T follicular helper cell (primary cell): ENCODE data around the gene MPV17L.
"Not testable (repeated sequence)": the region's sequence is repeated elsewhere in the genome, so short reads cannot be mapped to it uniquely, and the experiment has no call there.

Experiments used
- DNase-seq: peaks from one replicate; pipeline ENCODE4 v3.0.0-alpha.2; 2020; ENCODE audit warnings: low read depth

Gene MPV17L

DNA sequence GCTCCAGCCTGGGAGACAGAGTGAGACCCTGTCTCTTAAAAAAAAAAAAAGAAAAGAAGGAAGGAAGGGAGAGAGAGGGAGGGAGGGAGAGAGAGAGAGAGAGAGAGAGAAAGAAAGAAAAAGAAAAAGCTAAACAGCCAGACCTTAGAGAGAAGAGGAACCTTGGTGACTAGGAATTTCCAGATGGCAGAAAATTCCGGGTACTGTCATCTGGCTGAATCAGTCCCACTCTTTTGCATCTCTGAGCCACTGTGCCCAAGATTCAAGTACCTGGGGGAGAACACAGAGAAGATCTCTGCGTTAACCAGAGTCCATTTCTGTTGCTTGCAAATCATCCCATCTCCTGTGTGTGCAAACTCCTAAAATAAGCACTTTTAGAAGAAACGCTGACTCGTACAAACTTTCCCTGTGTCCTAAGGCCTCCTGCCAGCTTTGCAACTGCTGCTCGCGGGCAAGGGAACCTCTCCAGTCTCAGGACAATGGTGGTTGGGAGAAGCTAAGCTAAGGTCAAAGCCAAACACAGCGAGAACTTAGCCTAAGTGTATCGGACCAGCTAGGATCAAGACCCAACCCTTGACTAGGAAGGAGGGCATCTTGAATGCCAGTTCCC, 56.8 kb downstream of the MPV17L start:
- DNase-seq: no peak

DNA sequence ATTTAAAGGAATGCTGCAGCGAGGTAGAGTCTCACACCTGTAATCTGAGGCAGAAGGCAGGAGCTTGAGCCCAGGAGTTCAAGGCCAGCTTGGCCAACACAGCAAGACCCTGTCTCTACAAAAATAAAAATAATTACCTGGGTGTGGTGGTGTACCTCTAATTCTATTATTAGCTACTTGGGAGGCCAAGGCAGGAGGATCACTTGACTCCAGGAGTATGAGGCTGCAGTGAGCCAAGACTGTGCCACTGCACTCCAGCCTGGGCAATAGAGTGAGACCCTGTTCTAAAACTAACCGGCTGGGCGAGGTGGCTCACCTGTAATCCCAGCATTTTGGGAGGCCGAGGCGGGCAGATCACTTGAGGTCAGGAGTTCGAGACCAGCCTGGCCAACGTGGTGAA, 57.7 kb downstream of the MPV17L start:
- DNase-seq: not testable (repeated sequence)

DNA sequence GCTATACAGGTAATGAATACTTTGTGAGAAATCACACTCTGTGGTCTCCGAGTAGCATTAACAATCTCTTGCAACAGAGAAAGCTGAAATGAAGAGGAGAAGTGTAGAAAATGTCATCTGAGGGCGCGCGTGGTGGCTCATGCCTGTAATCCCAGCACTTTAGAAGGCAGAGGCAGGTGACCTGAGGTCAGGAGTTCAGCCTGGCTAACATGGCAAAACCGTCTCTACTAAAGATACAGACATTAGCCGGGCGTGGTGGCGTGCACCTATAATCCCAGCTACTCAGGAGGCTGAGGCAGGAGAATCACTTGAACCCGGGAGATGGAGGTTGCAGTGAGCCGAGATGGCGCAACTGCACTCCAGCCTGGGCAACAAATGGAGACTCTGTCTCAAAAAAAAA, 59.4 kb downstream of the MPV17L start:
- not testable (repeated sequence) for DNase-seq

DNA sequence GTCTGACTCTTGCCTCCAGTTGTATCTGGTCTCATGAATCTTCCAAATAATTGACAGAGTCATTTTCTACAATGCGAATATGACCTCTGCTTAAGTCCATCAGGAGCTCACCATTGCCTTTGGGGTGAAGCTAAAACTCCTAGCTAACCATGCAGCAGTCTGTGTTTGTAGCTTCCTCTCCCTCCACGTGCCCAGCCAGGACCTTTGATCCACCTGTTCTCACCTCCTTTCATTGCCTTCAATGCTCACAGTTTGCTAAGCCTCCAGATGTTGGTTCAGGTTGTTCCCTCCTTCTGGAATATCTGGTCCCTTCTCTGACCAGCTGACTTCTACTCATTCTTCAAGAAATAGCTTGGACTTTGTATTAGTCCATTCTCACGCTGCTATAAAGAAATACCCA, 61.8 kb downstream of the MPV17L start:
- DNase-seq: no peak

DNA sequence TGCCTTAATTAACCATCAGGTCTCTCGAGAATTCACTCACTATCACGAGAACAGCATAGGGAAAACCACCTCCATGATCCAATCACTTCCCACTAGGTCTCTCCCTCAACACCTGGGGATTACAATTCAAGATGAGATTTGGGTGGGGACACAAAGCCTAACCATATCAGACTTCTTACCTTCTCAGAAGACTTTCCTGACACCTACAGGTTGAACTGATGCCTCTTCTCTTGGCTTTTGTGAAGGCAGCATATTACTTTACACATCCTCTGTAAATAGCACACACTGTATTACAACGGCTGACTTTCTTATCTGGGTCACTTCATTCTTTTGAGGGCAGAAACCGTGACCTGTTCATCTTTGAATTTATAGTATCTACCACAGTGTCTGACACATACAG, 62.4 kb downstream of the MPV17L start:
- no peak for DNase-seq

DNA sequence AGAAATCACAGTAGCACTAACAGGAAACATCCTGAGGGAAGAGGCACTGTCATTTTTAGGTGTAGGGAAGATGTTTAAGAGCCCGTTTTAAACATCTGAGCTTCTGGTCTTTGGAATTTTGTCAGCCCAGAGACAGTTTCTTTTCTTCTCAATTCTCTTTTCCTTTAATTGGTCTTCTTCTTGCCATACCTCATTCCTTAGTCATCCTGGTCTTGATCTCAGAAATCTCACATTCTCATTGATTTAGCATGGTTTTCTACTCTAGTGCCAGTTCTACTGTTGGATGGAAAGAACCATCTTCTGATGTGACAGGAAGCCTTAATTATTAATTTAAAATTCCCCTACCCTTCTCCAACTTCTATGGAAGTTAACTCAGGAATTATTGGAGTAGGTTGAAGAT, 64.2 kb downstream of the MPV17L start:
- DNase-seq: no peak

DNA sequence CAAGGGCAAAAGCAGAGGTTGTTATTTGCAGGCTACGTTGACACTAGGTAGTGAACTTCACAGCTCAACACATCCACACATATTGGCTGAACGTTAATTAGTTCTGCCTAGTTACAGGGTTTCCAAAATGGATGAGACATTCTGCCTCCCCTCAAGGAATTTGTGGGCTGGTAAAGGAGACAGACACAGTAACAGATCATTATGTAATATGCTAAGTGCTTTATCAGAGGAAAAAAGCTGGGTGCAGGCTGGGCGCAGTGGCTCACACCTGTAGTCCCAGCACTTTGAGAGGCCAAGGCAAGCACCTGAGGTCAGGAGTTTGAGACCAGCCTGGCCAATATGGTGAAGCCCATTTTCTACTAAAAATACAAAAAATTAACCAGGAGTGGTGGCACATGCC, 65.0 kb downstream of the MPV17L start:
- no peak for DNase-seq

DNA sequence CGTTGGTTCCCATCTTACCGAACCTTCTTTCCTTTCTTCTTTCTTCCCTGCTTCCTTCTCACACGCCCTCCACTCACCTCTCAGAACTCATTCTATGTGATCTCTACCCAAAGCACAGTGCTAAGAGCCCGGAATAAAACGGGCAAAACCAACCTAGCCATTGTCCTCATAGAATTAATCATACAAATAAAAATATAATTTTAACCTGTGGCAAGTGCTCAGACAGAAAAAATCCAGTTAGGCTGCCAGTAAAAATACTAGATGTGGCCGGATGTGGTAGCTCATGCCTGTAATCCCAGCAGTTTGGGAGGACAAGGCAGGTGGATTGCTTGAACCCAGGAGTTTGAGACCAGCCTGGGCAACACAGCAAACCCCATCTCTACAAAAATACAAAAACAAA, 65.8 kb downstream of the MPV17L start:
- no peak for DNase-seq
